KMS-11 (cell line): ENCODE measurements around the gene LACTB.

Source experiments
- H2AFZ ChIP-seq: fragments of 200-600 bp; sonication (generic); 2 replicates; pipeline ENCODE4 v1.6.1; 2016; ENCODE audit warnings: antibody characterized with exemption, mixed run types, low read depth
- H3K27ac ChIP-seq: fragments of 200-600 bp; sonication (generic); 2 replicates; pipeline ENCODE4 v1.6.1; 2016; ENCODE audit warnings: mild to moderate bottlenecking, mixed run types
- H3K27me3 ChIP-seq: fragments of 200-600 bp; sonication (generic); 2 replicates; pipeline ENCODE4 v1.6.1; 2017; ENCODE audit warnings: mild to moderate bottlenecking, low read depth, mixed run types, moderate library complexity; ENCODE audit not compliant: insufficient read depth
- H3K36me3 ChIP-seq: fragments of 200-600 bp; sonication (generic); 2 replicates; pipeline ENCODE4 v1.6.1; 2017; ENCODE audit warnings: mild to moderate bottlenecking, mixed run types; ENCODE audit not compliant: insufficient read depth
- H3K4me1 ChIP-seq: fragments of 200-600 bp; sonication (generic); 2 replicates; pipeline ENCODE4 v1.6.1; 2016; ENCODE audit warnings: mild to moderate bottlenecking, low read depth, mixed run types; ENCODE audit not compliant: poor library complexity, severe bottlenecking
- H3K4me2 ChIP-seq: fragments of 200-600 bp; sonication (generic); 2 replicates; pipeline ENCODE4 v1.7.0; 2016; ENCODE audit warnings: mild to moderate bottlenecking, mixed run types
- H3K4me3 ChIP-seq: fragments of 200-600 bp; sonication (generic); IDR thresholded peaks from 2 replicates; pipeline ENCODE4 v1.6.1; 2017; ENCODE audit warnings: low read depth, low read length, mixed read lengths; ENCODE audit not compliant: insufficient read depth
- H3K79me2 ChIP-seq: fragments of 200-600 bp; sonication (generic); 2 replicates; pipeline ENCODE4 v1.6.1; 2016; ENCODE audit warnings: low read depth, mixed run types; ENCODE audit not compliant: insufficient read depth
- H3K9ac ChIP-seq: fragments of 200-600 bp; sonication (generic); 2 replicates; pipeline ENCODE4 v1.6.1; 2016; ENCODE audit warnings: mild to moderate bottlenecking, mixed run types
- H4K20me1 ChIP-seq: fragments of 200-600 bp; sonication (generic); 2 replicates; pipeline ENCODE4 v1.6.1; 2016; ENCODE audit warnings: mild to moderate bottlenecking, mixed run types; ENCODE audit not compliant: insufficient read depth
- CTCF ChIP-seq: fragments of 200-600 bp; sonication (generic); conservative IDR thresholded peaks from 2 replicates; pipeline ENCODE4 v1.6.1; 2017; ENCODE audit warnings: low read depth, mild to moderate bottlenecking, antibody characterized with exemption, low read length, moderate library complexity, mixed read lengths

The LACTB gene

GRCh38 chr15:63109920-63110319 is 11.7 kb upstream of the LACTB start:
- H3K9ac ChIP-seq = no peak overlapping the region
- H4K20me1 ChIP-seq = no peaks in the 10 kb centered on the region
- no peak overlapping the region for H3K4me2 ChIP-seq
- no peaks in the 10 kb centered on the region for H3K79me2 ChIP-seq
- H3K36me3 ChIP-seq = no peaks in the 10 kb centered on the region
- no peaks in the 10 kb centered on the region for H3K27me3 ChIP-seq
- no peak overlapping the region for H2AFZ ChIP-seq
- no peak for TF ChIP-seq CTCF
- no peak overlapping the region for H3K27ac ChIP-seq
- no peaks in the 10 kb centered on the region for H3K4me1 ChIP-seq
- no peak overlapping the region for H3K4me3 ChIP-seq

GRCh38 chr15:63110428-63111026 is 11.1 kb upstream of the LACTB start:
- no peak overlapping the region for H3K4me3 ChIP-seq
- H3K27ac ChIP-seq = no peak overlapping the region
- H2AFZ ChIP-seq = no peak overlapping the region
- no peaks in the 10 kb centered on the region for H3K79me2 ChIP-seq
- H3K36me3 ChIP-seq = no peaks in the 10 kb centered on the region
- TF ChIP-seq CTCF = no peak
- no peak overlapping the region for H3K4me2 ChIP-seq
- no peaks in the 10 kb centered on the region for H4K20me1 ChIP-seq
- no peaks in the 10 kb centered on the region for H3K27me3 ChIP-seq
- no peak overlapping the region for H3K9ac ChIP-seq
- H3K4me1 ChIP-seq = no peaks in the 10 kb centered on the region

- Histone ChIP-seq H3K27me3 (no peaks in the 10 kb centered on the region), H3K79me2 (no peaks in the 10 kb centered on the region), H3K36me3 (no peaks in the 10 kb centered on the region), H3K9ac (no peak overlapping the region), H4K20me1 (no peaks in the 10 kb centered on the region), H3K4me2 (no peak overlapping the region), H2AFZ (no peak overlapping the region), H3K27ac (no peak overlapping the region), H3K4me3 (no peak overlapping the region), H3K4me1 (no peaks in the 10 kb centered on the region)
- TF ChIP-seq CTCF = no peak
These were observed 10.2 kb upstream of the LACTB start for GRCh38 chr15:63111481-63111880.

GRCh38 chr15:63112871-63113270 is 8.8 kb upstream of the LACTB start:
- Histone ChIP-seq H3K79me2 (no peaks in the 10 kb centered on the region), H4K20me1 (no peaks in the 10 kb centered on the region), H3K27me3 (no peaks in the 10 kb centered on the region), H3K4me1 (no peaks in the 10 kb centered on the region), H3K4me2 (no peak overlapping the region), H3K4me3 (no peak overlapping the region), H3K9ac (no peak overlapping the region), H2AFZ (no peak overlapping the region), H3K36me3 (no peaks in the 10 kb centered on the region), H3K27ac (no peak overlapping the region)
- TF ChIP-seq CTCF = no peak

GRCh38 chr15:63114465-63114864 is 7.2 kb upstream of the LACTB start:
- Histone ChIP-seq H4K20me1 (no peaks in the 10 kb centered on the region), H3K27me3 (no peaks in the 10 kb centered on the region), H2AFZ (no peak overlapping the region), H3K4me3 (no peak overlapping the region), H3K27ac (no peak overlapping the region), H3K4me1 (no peaks in the 10 kb centered on the region), H3K36me3 (no peaks in the 10 kb centered on the region), H3K79me2 (no peaks in the 10 kb centered on the region), H3K4me2 (no peak overlapping the region), H3K9ac (no peak overlapping the region)
- no peak for TF ChIP-seq CTCF
